Natural killer cell (primary cell): ENCODE results near the gene RPS28. TPM values are rescaled to one million over a fixed set of nuclear protein-coding genes. Genes with fewer than 3 reads are reported as not detected.

Source experiments
- ATAC-seq, 3 donors: fragments of 150-1000 bp in 2 of 3; fragments of 200-7000 bp in 1 of 3; cut with Tn5 transposase; 1 replicate in 1 of 3; 2 replicates in 2 of 3; pipeline ENCODE4 v1.10.0; 2021; ENCODE audit warnings: mild to moderate bottlenecking in 2 of 3, moderate library complexity in 2 of 3
- DNase-seq, 2 donors: peaks; one replicate each; pipeline versions ENCODE4 v3.0.0 to v3.0.0-alpha.2; 2013 to 2021; ENCODE audit warnings: mixed read lengths in 1 of 2
- H3K27ac ChIP-seq: one replicate; pipeline ENCODE4 v1.5.1; 2013; ENCODE audit warnings: mild to moderate bottlenecking, low read length
- H3K27me3 ChIP-seq: one replicate; pipeline ENCODE4 v1.6.1; 2013; ENCODE audit warnings: low read length; ENCODE audit not compliant: control insufficient read depth, insufficient read depth
- H3K36me3 ChIP-seq: one replicate; pipeline ENCODE4 v1.6.1; 2013; ENCODE audit warnings: low read length; ENCODE audit not compliant: control insufficient read depth, insufficient read depth
- H3K4me1 ChIP-seq: one replicate; pipeline ENCODE4 v1.6.1; 2013; ENCODE audit warnings: low read length; ENCODE audit not compliant: control insufficient read depth, insufficient read depth
- H3K4me3 ChIP-seq: one replicate; pipeline ENCODE4 v1.5.1; 2013; ENCODE audit warnings: low read length
- H3K9me3 ChIP-seq: one replicate; pipeline ENCODE4 v1.6.1; 2013; ENCODE audit warnings: low read length; ENCODE audit not compliant: control insufficient read depth, insufficient read depth
- H3K27ac Mint-ChIP-seq, 2 donors: one replicate each; pipeline ENCODE4 v1.8.0; 2022; ENCODE audit warnings: mild to moderate bottlenecking in 2 of 2, mixed read lengths in 2 of 2, moderate library complexity in 1 of 2
- H3K27me3 Mint-ChIP-seq, 2 donors: one replicate each; pipeline ENCODE4 v1.8.0; 2022; ENCODE audit warnings: low read depth in 2 of 2, mixed read lengths in 2 of 2
- H3K36me3 Mint-ChIP-seq: one replicate; pipeline ENCODE4 v1.8.0; 2022; ENCODE audit warnings: mixed read lengths
- H3K4me1 Mint-ChIP-seq, 2 donors: one replicate each; pipeline ENCODE4 v1.8.0; 2022; ENCODE audit warnings: mixed read lengths in 2 of 2
- H3K4me3 Mint-ChIP-seq: one replicate; pipeline ENCODE4 v1.8.0; 2022; ENCODE audit warnings: mild to moderate bottlenecking, moderate library complexity, mixed read lengths
- H3K9me3 Mint-ChIP-seq, 2 donors: one replicate each; pipeline ENCODE4 v1.8.0; 2022; ENCODE audit warnings: mixed read lengths in 2 of 2
- CTCF ChIP-seq: fragments of 200-600 bp; IDR thresholded peaks from one replicate; pipeline ENCODE4 v1.8.0; 2022; ENCODE audit warnings: antibody characterized with exemption
- WGBS: methylation state at CpG from one replicate; pipeline ENCODE4 v1.1.7; 2013; ENCODE audit warnings: missing lambda C conversion rate; ENCODE audit not compliant: insufficient coverage; 5-methylcytosine and 5-hydroxymethylcytosine counted together
- intact Hi-C: fragments of 100-400 bp; cut with micrococcal nuclease; formaldehyde crosslinking; loops from one replicate; pipeline ENCODE4 v1.14.2; 2022
- total RNA-seq, 4 donors: library from RNA; stranded (reverse); fragments of 120-200 nt in 1 of 4; gene quantifications; one replicate each; pipeline versions ENCODE4 v1.2.3 to v1.2.4, GENCODE V29; 2013 to 2022

RPS28 gene
- total RNA-seq, 3 donors from 2014 or later (not counting 1 experiment from before 2014, with no cell fraction given): 1,133 to 1,486 (median 1,403) TPM

- Mint-ChIP-seq H3K9me3 (no peaks in the 10 kb centered on the region), H3K4me1 (peaks cover 23 to 32% of the 10 kb centered on the region in 2 donors), H3K36me3 (no peaks in the 10 kb centered on the region), H3K4me3 (no peak overlapping the region), H3K27me3 (no peaks in the 10 kb centered on the region), H3K27ac (no peak overlapping the region)
- ATAC-seq (no peak), DNase-seq (no peak)
- Histone ChIP-seq H3K9me3 (no peaks in the 10 kb centered on the region), H3K27me3 (no peaks in the 10 kb centered on the region), H3K4me3 (no peak overlapping the region), H3K4me1 (peaks cover 31% of the 10 kb centered on the region), H3K27ac (no peak overlapping the region), H3K36me3 (peaks cover 18% of the 10 kb centered on the region)
- TF ChIP-seq CTCF: no peak
- intact Hi-C loops: no loop called here
- WGBS: 87% methylated on average over 17 of the region's 17 CpGs
Observed at GRCh38 chr19:8324186-8325050, 3.1 kb downstream of the RPS28 start.

- Histone ChIP-seq H3K27ac (no peak overlapping the region), H3K27me3 (no peaks in the 10 kb centered on the region), H3K4me3 (no peak overlapping the region), H3K36me3 (peaks cover 18% of the 10 kb centered on the region), H3K9me3 (no peaks in the 10 kb centered on the region), H3K4me1 (peaks cover 21% of the 10 kb centered on the region)
- Mint-ChIP-seq H3K4me1 (peaks cover 13 to 22% of the 10 kb centered on the region in 2 donors), H3K27me3 (no peaks in the 10 kb centered on the region), H3K9me3 (no peaks in the 10 kb centered on the region), H3K36me3 (no peaks in the 10 kb centered on the region), H3K27ac (no peak overlapping the region), H3K4me3 (no peak overlapping the region)
- ATAC-seq (no peak), DNase-seq (no peak)
- no peak for TF ChIP-seq CTCF
- WGBS: 100% methylated on average over 2 of the region's 3 CpGs
- intact Hi-C loops: no loop called here
Observed at GRCh38 chr19:8325454-8325853, 4.2 kb downstream of the RPS28 start.

- H3K9me3 Mint-ChIP-seq: no peaks in the 10 kb centered on the region
- H3K4me1 Mint-ChIP-seq: no peaks in the 10 kb centered on the region
- peak overlapping the region; percentile 32 for H3K4me3 Mint-ChIP-seq
- H3K9me3 ChIP-seq: no peaks in the 10 kb centered on the region
- no peak for TF ChIP-seq CTCF
- ATAC-seq: no peak
- no peak overlapping the region for H3K27ac Mint-ChIP-seq
- H3K27ac ChIP-seq: no peak overlapping the region
- no peaks in the 10 kb centered on the region for H3K27me3 Mint-ChIP-seq
- H3K36me3 Mint-ChIP-seq: no peaks in the 10 kb centered on the region
- H3K36me3 ChIP-seq: no peaks in the 10 kb centered on the region
- DNase-seq: no peak
- H3K4me1 ChIP-seq: peaks cover 6% of the 10 kb centered on the region
- H3K27me3 ChIP-seq: peaks cover 3% of the 10 kb centered on the region
- no peak overlapping the region for H3K4me3 ChIP-seq
- 75% methylated on average over 3 of the region's 3 CpGs for WGBS
- intact Hi-C loops: no loop called here
Observed at GRCh38 chr19:8329996-8330395, 8.7 kb downstream of the RPS28 start.
